Measurements from ENCODE around the gene OTOG.

OTOG gene

GRCh38 chr11:17527628-17527995 is 19.4 kb upstream of the OTOG start:
- H3K9me3 ChIP-seq (ENCODE audit: insufficient read depth, low read length), result no peaks in the 10 kb centered on the region
- TF ChIP-seq, protein P1, sequence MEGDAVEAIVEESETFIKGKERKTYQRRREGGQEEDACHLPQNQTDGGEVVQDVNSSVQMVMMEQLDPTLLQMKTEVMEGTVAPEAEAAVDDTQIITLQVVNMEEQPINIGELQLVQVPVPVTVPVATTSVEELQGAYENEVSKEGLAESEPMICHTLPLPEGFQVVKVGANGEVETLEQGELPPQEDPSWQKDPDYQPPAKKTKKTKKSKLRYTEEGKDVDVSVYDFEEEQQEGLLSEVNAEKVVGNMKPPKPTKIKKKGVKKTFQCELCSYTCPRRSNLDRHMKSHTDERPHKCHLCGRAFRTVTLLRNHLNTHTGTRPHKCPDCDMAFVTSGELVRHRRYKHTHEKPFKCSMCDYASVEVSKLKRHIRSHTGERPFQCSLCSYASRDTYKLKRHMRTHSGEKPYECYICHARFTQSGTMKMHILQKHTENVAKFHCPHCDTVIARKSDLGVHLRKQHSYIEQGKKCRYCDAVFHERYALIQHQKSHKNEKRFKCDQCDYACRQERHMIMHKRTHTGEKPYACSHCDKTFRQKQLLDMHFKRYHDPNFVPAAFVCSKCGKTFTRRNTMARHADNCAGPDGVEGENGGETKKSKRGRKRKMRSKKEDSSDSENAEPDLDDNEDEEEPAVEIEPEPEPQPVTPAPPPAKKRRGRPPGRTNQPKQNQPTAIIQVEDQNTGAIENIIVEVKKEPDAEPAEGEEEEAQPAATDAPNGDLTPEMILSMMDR (IDR thresholded peaks at IDR 0.05; ENCODE audit: insufficient read depth, low read length, poor library complexity, severe bottlenecking), result no peak
- no peak for TF ChIP-seq EZH2phosphoT487 (conservative IDR thresholded peaks at IDR 0.05; ENCODE audit: low read length)
- no peaks in the 10 kb centered on the region for H3K36me3 ChIP-seq (ENCODE audit: low read length)
- no peak overlapping the region for H3K9ac ChIP-seq (ENCODE audit: low read length)
- H3K4me3 ChIP-seq (ENCODE audit: insufficient read depth, low read length, poor library complexity, severe bottlenecking), result no peak overlapping the region
- no peaks in the 10 kb centered on the region for H4K20me1 ChIP-seq (ENCODE audit: low read depth, low read length)
- no peak overlapping the region for H3K4me2 ChIP-seq (ENCODE audit: low read depth, low read length, poor library complexity, severe bottlenecking)
- H3K27me3 ChIP-seq (ENCODE audit: low read length), result no peaks in the 10 kb centered on the region
- H3K79me2 ChIP-seq (ENCODE audit: insufficient read depth, low read length), result no peaks in the 10 kb centered on the region
- H3K27ac ChIP-seq (ENCODE audit: low read depth, low read length), result no peak overlapping the region
- no peaks in the 10 kb centered on the region for H3K9me2 ChIP-seq (replicated peaks; ENCODE audit: insufficient read depth, low read length)
- no peaks in the 10 kb centered on the region for H3F3A ChIP-seq (ENCODE audit: insufficient read depth)
- H2AFZ ChIP-seq (ENCODE audit: low read depth, low read length, severe bottlenecking), result no peak overlapping the region

GRCh38 chr11:17528181-17528691 is 18.8 kb upstream of the OTOG start:
- H3K27me3 ChIP-seq (ENCODE audit: low read length), result no peaks in the 10 kb centered on the region

DNA sequence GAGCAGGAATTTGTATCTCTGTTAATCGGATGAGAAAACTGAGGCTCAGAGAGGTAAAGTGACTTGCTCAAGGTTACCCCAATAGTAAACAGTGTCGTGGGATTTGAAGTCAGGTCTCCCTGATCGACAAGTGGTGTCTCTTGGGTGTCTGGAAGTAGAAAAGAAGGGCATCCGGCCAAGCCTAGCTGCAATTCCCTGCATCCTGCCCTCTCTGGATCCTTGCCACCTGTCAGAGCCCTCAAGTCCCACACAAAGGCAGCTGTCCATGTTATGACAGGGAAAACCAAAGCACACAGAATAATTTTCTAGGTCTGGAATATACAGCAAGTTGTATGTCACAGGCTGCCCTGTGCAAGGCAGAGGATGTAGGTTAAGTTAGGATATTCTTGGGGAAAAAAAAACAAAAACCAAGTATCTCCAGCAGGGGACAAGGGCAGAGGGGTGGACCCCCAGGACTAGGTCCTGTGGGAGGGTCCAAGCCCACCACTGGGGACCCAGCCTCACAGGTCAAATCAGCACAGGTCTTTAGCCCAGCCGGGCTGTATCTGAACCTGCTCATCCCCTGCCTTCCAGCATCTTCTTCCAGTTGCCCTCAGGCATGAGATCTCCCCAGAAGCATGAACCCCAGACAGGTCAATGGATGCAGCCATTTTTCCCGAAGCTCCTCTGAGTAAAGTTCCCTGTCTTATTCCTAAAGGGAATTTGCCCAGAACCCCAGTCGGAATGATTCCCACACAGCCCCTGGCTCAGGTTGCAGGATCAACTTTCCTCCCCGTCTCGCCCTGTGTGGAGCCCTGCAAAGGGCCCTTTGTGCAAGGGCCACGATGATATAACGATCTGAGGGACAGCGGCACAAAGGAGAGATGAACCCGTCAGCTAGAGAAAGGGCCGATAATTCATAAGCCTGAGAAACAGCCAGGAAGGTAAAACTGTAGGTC is 17.9 kb upstream of the OTOG start:
- Histone ChIP-seq H3K9me3 (ENCODE audit: insufficient read depth, low read length) (no peaks in the 10 kb centered on the region), H3K4me2 (ENCODE audit: low read depth, low read length, poor library complexity, severe bottlenecking) (no peak overlapping the region), H3K36me3 (ENCODE audit: low read length) (no peaks in the 10 kb centered on the region), H3K27ac (ENCODE audit: low read depth, low read length) (no peak overlapping the region), H3K27me3 (ENCODE audit: low read length) (no peaks in the 10 kb centered on the region), H3F3A (ENCODE audit: insufficient read depth) (no peaks in the 10 kb centered on the region), H3K9ac (ENCODE audit: low read length) (no peak overlapping the region), H3K9me2 (replicated peaks; ENCODE audit: insufficient read depth, low read length) (no peaks in the 10 kb centered on the region), H3K79me2 (ENCODE audit: insufficient read depth, low read length) (no peaks in the 10 kb centered on the region), H3K4me3 (ENCODE audit: insufficient read depth, low read length, poor library complexity, severe bottlenecking) (no peak overlapping the region), H2AFZ (ENCODE audit: low read depth, low read length, severe bottlenecking) (no peak overlapping the region), H4K20me1 (ENCODE audit: low read depth, low read length) (no peaks in the 10 kb centered on the region)
- TF ChIP-seq, protein P1 (IDR thresholded peaks at IDR 0.05; ENCODE audit: insufficient read depth, low read length, poor library complexity, severe bottlenecking), result no peak
- TF ChIP-seq EZH2phosphoT487 (conservative IDR thresholded peaks at IDR 0.05; ENCODE audit: low read length), result no peak

More at GRCh38 chr11:17528181-17528691, 18.8 kb upstream of the OTOG start:
- no peak overlapping the region for H3K4me3 ChIP-seq (ENCODE audit: insufficient read depth, low read length, poor library complexity, severe bottlenecking)
- no peak overlapping the region for H2AFZ ChIP-seq (ENCODE audit: low read depth, low read length, severe bottlenecking)
- H3K9me2 ChIP-seq (replicated peaks; ENCODE audit: insufficient read depth, low read length), result no peaks in the 10 kb centered on the region
- H3K36me3 ChIP-seq (ENCODE audit: low read length), result no peaks in the 10 kb centered on the region
- no peak overlapping the region for H3K9ac ChIP-seq (ENCODE audit: low read length)
- TF ChIP-seq EZH2phosphoT487 (conservative IDR thresholded peaks at IDR 0.05; ENCODE audit: low read length), result no peak
- TF ChIP-seq, protein P1 (IDR thresholded peaks at IDR 0.05; ENCODE audit: insufficient read depth, low read length, poor library complexity, severe bottlenecking), result peak; percentile 96
- no peaks in the 10 kb centered on the region for H3F3A ChIP-seq (ENCODE audit: insufficient read depth)
- no peak overlapping the region for H3K4me2 ChIP-seq (ENCODE audit: low read depth, low read length, poor library complexity, severe bottlenecking)
- no peaks in the 10 kb centered on the region for H4K20me1 ChIP-seq (ENCODE audit: low read depth, low read length)
- no peaks in the 10 kb centered on the region for H3K9me3 ChIP-seq (ENCODE audit: insufficient read depth, low read length)
- H3K79me2 ChIP-seq (ENCODE audit: insufficient read depth, low read length), result no peaks in the 10 kb centered on the region
- no peak overlapping the region for H3K27ac ChIP-seq (ENCODE audit: low read depth, low read length)

Data from SU-DHL-6 (cell line).